PC-9 (cell line): ENCODE data around the gene AGAP1. TPM values are rescaled to one million over a fixed set of nuclear protein-coding genes. Genes with fewer than 3 reads are reported as not detected.

Source experiments
- BruUV-seq: library from RNA; stranded (reverse); fragments of 400-500 nt; replicated peaks from 2 replicates; lab custom pipeline; 2021; lab: Mats Ljungman, UMichigan
- CTCF ChIA-PET: fragments of 300-600 bp; sonication (Branson Sonifier 250); formaldehyde crosslinking; loops from one replicate; lab custom pipeline; 2022; ENCODE audit warnings: antibody characterized with exemption; lab: Charles Lee
- POLR2A ChIA-PET: fragments of 300-600 bp; sonication (Branson Sonifier 250); formaldehyde crosslinking; loops from one replicate; lab custom pipeline; 2022; ENCODE audit warnings: antibody characterized with exemption; ENCODE audit not compliant: unreplicated experiment; lab: Charles Lee
- DNase-seq, 2 experiments: peaks; one replicate each; pipeline versions ENCODE4 v3.0.0 to v3.0.0-alpha.2; 2015 to 2022; ENCODE audit warnings: mixed read lengths in 1 of 2
- H2AFZ ChIP-seq: fragments of 200-600 bp; sonication (generic); 2 replicates; pipeline ENCODE4 v1.8.1; 2017; ENCODE audit warnings: antibody characterized with exemption
- H3F3A ChIP-seq: fragments of 200-600 bp; sonication (generic); 2 replicates; pipeline ENCODE4 v1.8.1; 2017; ENCODE audit warnings: antibody characterized with exemption, mild to moderate bottlenecking, low read depth; ENCODE audit not compliant: insufficient read depth
- H3K27ac ChIP-seq: fragments of 200-600 bp; sonication (generic); 2 replicates; pipeline ENCODE4 v1.6.1; 2016; ENCODE audit warnings: mixed run types
- H3K27me3 ChIP-seq: fragments of 200-600 bp; sonication (generic); 2 replicates; pipeline ENCODE4 v1.6.1; 2016; ENCODE audit warnings: low read depth, mixed run types; ENCODE audit not compliant: insufficient read depth
- H3K36me3 ChIP-seq: fragments of 200-600 bp; sonication (generic); 2 replicates; pipeline ENCODE4 v1.6.1; 2016; ENCODE audit warnings: low read depth, mixed run types
- H3K4me1 ChIP-seq: fragments of 200-600 bp; sonication (generic); replicated peaks from 2 replicates; pipeline ENCODE4 v1.6.1; 2016; ENCODE audit warnings: mixed run types; ENCODE audit not compliant: insufficient read depth
- H3K4me2 ChIP-seq: fragments of 200-600 bp; sonication (generic); 2 replicates; pipeline ENCODE4 v1.6.1; 2017; ENCODE audit warnings: mixed run types
- H3K4me3 ChIP-seq: fragments of 200-600 bp; sonication (generic); 2 replicates; pipeline ENCODE4 v1.6.1; 2016; ENCODE audit warnings: mixed run types
- H3K79me2 ChIP-seq: fragments of 200-600 bp; sonication (generic); 2 replicates; pipeline ENCODE4 v1.6.1; 2017; ENCODE audit warnings: low read depth, mixed run types
- H3K9me2 ChIP-seq: fragments of 200-600 bp; sonication (generic); 2 replicates; pipeline ENCODE4 v1.8.1; 2017; ENCODE audit warnings: mild to moderate bottlenecking; ENCODE audit not compliant: insufficient read depth
- H3K9me3 ChIP-seq: fragments of 200-600 bp; sonication (generic); 2 replicates; pipeline ENCODE4 v1.8.1; 2016; ENCODE audit warnings: low read depth; ENCODE audit not compliant: insufficient read depth
- H4K20me1 ChIP-seq: fragments of 200-600 bp; sonication (generic); 2 replicates; pipeline ENCODE4 v1.8.1; 2017; ENCODE audit not compliant: insufficient read depth
- CTCF ChIP-seq: fragments of 200-600 bp; sonication (generic); conservative IDR thresholded peaks from 2 replicates; pipeline ENCODE4 v1.6.1; 2017; ENCODE audit warnings: mixed run types, antibody characterized with exemption, mild to moderate bottlenecking, moderate library complexity
- EZH2 ChIP-seq: fragments of 200-600 bp; sonication (generic); IDR thresholded peaks from 2 replicates; pipeline ENCODE4 v1.8.0; 2017; ENCODE audit warnings: antibody characterized with exemption, low read depth
- intact Hi-C: fragments of 100-400 bp; cut with micrococcal nuclease; formaldehyde crosslinking; loops from one replicate; pipeline ENCODE4 v1.10.0; 2022; ENCODE audit not compliant: unreplicated experiment
- total RNA-seq: library from RNA; stranded (reverse); gene quantifications from 2 replicates; pipeline ENCODE4 v1.2.3, GENCODE V29; 2021

Gene AGAP1
- total RNA-seq, 1 experiment from 2014 or later: 91.4 TPM

DNA sequence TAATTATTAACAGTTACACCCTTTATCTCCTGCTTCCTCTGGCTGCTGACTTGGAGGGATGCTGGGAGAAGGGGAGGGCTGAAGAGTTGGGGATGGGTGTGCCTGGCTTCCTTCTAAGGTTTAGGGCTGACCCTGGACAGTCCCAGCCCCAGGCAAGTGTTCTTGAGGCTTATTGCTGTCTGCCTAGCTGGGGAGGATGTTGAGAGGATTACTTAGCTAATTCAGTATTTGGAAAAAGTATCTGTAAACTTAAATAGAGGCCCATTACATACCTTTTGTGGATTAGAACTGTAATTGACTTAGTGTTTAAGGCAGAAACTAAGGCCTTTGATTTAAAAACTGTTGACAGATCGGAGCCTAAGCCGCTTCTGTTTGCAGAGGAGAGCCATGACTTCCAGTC, 67.6 kb downstream of the AGAP1 start:
- Histone ChIP-seq H3K9me2 (no peaks in the 10 kb centered on the region), H3K4me3 (no peak overlapping the region), H3K36me3 (no peaks in the 10 kb centered on the region), H3K4me1 (peaks cover 7% of the 10 kb centered on the region; the same call in 1 of the 2 replicates), H3K27ac (no peak overlapping the region), H3F3A (no peaks in the 10 kb centered on the region), H3K9me3 (no peaks in the 10 kb centered on the region), H3K79me2 (peaks cover 100% of the 10 kb centered on the region), H2AFZ (no peak overlapping the region), H3K4me2 (no peak overlapping the region), H3K27me3 (no peaks in the 10 kb centered on the region), H4K20me1 (peaks cover 72% of the 10 kb centered on the region)
- TF ChIP-seq EZH2 (no peak), CTCF (no peak)
- POLR2A ChIA-PET: interaction anchor here (0.5 to 1.1 kb wide), 3 partner anchors 10 to 188 kb away, joined by 4 to 7 read pairs (median 5); no protein-coding TSS in a partner anchor
- CTCF ChIA-PET: no interaction called here
- no TSS peak for BruUV-seq
- no peak for DNase-seq
- intact Hi-C loops: no loop called here

DNA sequence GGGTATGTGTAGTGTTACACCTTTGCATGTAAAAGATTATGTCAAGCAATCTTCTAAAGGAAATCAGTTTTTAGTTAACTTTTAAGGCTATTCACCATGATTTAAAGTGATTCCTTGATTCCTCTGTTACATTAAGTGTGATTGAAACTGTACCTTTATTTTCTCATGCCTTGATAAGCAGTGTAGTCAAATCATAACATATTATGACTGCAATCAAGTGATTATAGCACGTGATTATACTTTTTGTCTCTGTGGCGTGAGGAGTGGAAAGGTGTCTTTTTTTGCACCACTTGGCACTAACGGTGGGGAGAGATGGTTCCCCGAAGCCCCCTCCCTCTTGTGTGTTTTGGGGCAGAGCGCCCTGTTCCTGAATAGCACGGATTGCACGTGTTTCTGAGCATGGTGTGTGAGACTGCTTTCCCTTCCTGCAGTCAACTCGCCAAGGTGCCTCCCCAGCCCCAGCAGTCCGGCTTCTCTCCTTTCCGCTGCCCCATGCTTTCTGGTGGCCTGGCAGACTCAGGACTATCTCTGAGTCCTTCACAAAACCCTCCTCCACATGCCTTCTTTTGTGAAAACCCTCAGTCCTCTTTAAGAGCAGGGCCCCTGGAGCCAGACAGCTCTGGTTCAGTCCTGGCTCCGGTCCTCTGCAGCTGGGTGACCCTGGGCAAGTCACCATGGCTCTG, 68.4 kb downstream of the AGAP1 start:
- no peak for TF ChIP-seq EZH2
- TF ChIP-seq CTCF: no peak
- no peaks in the 10 kb centered on the region for H3K9me2 ChIP-seq
- DNase-seq: no peak
- no peak overlapping the region for H2AFZ ChIP-seq
- no peaks in the 10 kb centered on the region for H3K9me3 ChIP-seq
- CTCF ChIA-PET: no interaction called here
- no TSS peak for BruUV-seq
- intact Hi-C loops: no loop called here
- H3K36me3 ChIP-seq: no peaks in the 10 kb centered on the region
- no peak overlapping the region for H3K4me2 ChIP-seq
- no peak overlapping the region for H3K4me3 ChIP-seq
- peaks cover 66% of the 10 kb centered on the region for H4K20me1 ChIP-seq
- H3F3A ChIP-seq: no peaks in the 10 kb centered on the region
- POLR2A ChIA-PET: interaction anchor here (0.6 to 1.1 kb wide), 2 partner anchors 61 to 187 kb away, joined by 4 to 7 read pairs; no protein-coding TSS in a partner anchor
- no peaks in the 10 kb centered on the region for H3K27me3 ChIP-seq
- H3K27ac ChIP-seq: no peak overlapping the region
- peaks cover 7% of the 10 kb centered on the region for H3K4me1 ChIP-seq
- H3K79me2 ChIP-seq: peaks cover 100% of the 10 kb centered on the region

- ChIA-PET CTCF (no interaction called here), POLR2A (no interaction called here)
- BruUV-seq: no TSS peak
- no peaks in the 10 kb centered on the region for H3K9me2 ChIP-seq
- intact Hi-C loops: no loop called here
- H3K9me3 ChIP-seq: no peaks in the 10 kb centered on the region
- peaks cover 55% of the 10 kb centered on the region for H4K20me1 ChIP-seq
- H3F3A ChIP-seq: peaks cover 3% of the 10 kb centered on the region; the same call in 1 of the 2 replicates
- H3K36me3 ChIP-seq: peaks cover 2% of the 10 kb centered on the region; the same call in 1 of the 2 replicates
- TF ChIP-seq CTCF: no peak
- TF ChIP-seq EZH2: no peak
- H3K4me1 ChIP-seq: peaks cover 11% of the 10 kb centered on the region
- peaks cover 98% of the 10 kb centered on the region for H3K79me2 ChIP-seq
- no peak overlapping the region for H3K27ac ChIP-seq
- H3K4me2 ChIP-seq: no peak overlapping the region
- H3K4me3 ChIP-seq: no peak overlapping the region
- no peaks in the 10 kb centered on the region for H3K27me3 ChIP-seq
- H2AFZ ChIP-seq: no peak overlapping the region
- no peak for DNase-seq
Measured at GRCh38 chr2:235563056-235563910, 69.4 kb downstream of the AGAP1 start.
